Left ventricle myocardium inferior (tissue), 1 donor: Measurements from ENCODE around the gene SPSB4. TPM values are rescaled to one million over a fixed set of nuclear protein-coding genes. Genes with fewer than 3 reads are reported as not detected.

Experiments
- DNase-seq: peaks from one replicate; pipeline ENCODE4 v3.0.0-alpha.2; 2020
- H3K27ac ChIP-seq: fragments of 200-600 bp; replicated peaks from 2 replicates; pipeline ENCODE4 v1.8.0; 2021
- H3K27me3 ChIP-seq: fragments of 200-600 bp; 2 replicates; pipeline ENCODE4 v1.8.0; 2021; ENCODE audit warnings: low read depth
- H3K36me3 ChIP-seq: fragments of 200-600 bp; 2 replicates; pipeline ENCODE4 v1.8.0; 2021
- H3K4me1 ChIP-seq: fragments of 200-600 bp; 2 replicates; pipeline ENCODE4 v1.8.0; 2021
- H3K4me3 ChIP-seq: fragments of 200-600 bp; 2 replicates; pipeline ENCODE4 v1.8.0; 2021; ENCODE audit warnings: mild to moderate bottlenecking, moderate library complexity
- H3K9me3 ChIP-seq: fragments of 200-600 bp; replicated peaks from 2 replicates; pipeline ENCODE4 v1.8.0; 2021
- CTCF ChIP-seq: fragments of 200-600 bp; IDR thresholded peaks from 2 replicates; pipeline ENCODE4 v1.8.0; 2021; ENCODE audit warnings: antibody characterized with exemption, mild to moderate bottlenecking, borderline replicate concordance
- intact Hi-C: fragments of 100-400 bp; cut with micrococcal nuclease; formaldehyde crosslinking; loops from one replicate; pipeline ENCODE4 v1.11.0; 2022
- total RNA-seq: library from RNA; stranded (reverse); fragmentation: NEBNext Ultra II Directional; extraction: Animal tissue kit (Norgen Biotek cat#: 25700); gene quantifications from one replicate; pipeline ENCODE4 v1.2.1, GENCODE V29; 2021
- donor health status: DM: no; HTN: yes; CAD: no; lungs with severe emphysema.

The SPSB4 gene
- total RNA-seq, 1 donor from 2014 or later = 11.2 TPM

DNA sequence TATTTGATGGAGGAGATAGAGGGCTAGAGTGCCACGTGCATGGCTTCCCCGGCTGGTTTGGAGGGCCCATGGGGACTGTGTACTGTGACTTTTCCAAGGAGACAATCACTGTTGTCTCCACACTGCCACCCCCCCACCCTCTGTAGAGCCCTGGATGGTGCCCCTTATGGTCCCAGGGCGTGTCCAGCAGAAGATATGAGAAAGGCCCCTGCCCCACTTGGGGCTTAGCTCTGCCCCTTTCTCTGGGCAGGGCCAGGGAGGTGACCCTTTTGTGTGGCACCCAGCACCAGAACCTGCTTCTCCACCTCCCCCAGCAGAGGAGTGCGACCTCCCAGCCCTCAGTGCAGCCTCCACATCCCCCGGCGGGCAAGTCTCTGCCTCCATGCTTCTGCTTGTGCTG lies 32.1 kb downstream of the SPSB4 start:
- no peak overlapping the region for H3K27ac ChIP-seq
- no peaks in the 10 kb centered on the region for H3K9me3 ChIP-seq
- no peak overlapping the region for H3K4me3 ChIP-seq
- H3K4me1 ChIP-seq = peaks cover 51% of the 10 kb centered on the region
- no peak for DNase-seq
- no peaks in the 10 kb centered on the region for H3K36me3 ChIP-seq
- no peaks in the 10 kb centered on the region for H3K27me3 ChIP-seq
- TF ChIP-seq CTCF = no peak
- intact Hi-C loops = no loop called here

DNA sequence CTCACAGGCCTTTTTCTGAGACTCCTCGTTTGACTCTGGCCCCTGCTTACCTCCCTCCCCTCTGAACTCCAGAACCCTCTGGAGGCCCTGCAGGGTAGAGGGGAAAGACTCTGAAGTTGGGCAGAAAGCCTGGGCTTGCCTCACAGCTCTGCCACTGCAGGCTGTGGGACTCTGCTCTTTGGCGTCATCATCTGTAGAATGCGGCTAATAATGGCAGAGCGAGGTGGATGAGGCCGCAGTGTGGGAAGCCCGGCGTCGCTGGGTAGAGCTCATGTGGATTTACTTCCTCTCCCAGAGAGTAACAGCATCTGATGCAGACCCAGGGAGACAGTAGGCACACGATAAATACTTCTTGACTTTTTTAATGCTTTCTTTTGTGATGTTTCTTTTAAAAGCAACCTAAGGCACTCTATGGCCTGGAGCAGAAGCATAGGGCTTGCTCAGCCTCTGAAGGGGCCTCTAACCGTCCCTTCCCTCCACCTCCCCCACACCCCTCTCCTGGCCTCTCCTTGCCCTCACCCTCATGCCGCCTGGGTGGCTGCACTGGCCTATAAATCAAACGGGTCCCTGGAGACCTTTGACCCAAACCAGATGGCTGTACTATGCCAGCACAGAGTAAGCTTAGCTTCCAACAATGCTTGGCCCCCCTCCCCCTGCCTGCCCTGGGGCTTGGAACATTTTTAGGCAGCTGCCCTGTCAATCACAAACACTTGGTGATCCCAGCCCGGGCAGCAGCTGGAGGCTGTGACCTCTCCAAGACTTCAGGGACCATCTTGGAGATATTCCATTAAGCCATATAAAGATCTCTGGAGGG lies 32.9 kb downstream of the SPSB4 start:
- intact Hi-C loops = no loop called here
- peaks cover 46% of the 10 kb centered on the region for H3K4me1 ChIP-seq
- peak; percentile 51 for DNase-seq
- H3K27ac ChIP-seq = peak overlapping the region; percentile 54
- no peaks in the 10 kb centered on the region for H3K9me3 ChIP-seq
- no peak overlapping the region for H3K4me3 ChIP-seq
- TF ChIP-seq CTCF = no peak
- no peaks in the 10 kb centered on the region for H3K36me3 ChIP-seq
- H3K27me3 ChIP-seq = no peaks in the 10 kb centered on the region

DNA sequence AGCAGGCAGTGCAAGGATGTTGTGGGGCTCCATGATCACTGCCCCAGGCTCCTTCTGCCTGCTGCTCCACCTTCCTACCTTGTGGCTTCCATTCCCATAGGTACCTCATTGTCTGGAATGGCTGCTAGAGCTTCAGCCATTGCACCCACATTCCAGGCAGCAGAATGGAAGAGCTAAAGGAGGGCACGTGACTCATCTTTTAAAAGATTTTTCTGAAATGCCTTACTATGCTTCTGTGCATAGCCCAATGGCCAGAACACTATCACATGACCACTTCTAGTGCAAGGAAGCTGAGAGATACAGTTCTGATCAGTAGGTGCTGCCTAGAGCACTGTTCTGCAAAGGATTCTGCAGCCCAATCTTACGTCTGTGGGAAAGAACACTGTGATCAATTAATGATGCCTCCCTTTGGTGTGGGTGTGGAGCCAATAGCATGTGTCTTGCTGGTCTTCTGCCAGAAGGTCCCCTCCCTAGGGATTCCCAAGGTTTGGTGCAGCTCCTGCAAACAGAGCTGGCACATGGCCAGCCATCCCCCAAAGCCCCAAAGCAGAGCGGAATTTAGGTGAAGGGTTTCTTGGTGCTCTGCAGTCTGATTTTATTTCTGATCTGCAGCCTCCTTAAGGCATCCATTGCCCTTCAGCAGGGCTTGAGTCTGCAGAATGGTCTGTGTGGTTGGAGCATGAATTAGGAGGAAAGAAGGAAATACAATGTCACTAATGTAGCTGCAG lies 34.4 kb downstream of the SPSB4 start:
- Histone ChIP-seq H3K27me3 (no peaks in the 10 kb centered on the region), H3K4me1 (peaks cover 46% of the 10 kb centered on the region), H3K9me3 (no peaks in the 10 kb centered on the region), H3K27ac (no peak overlapping the region), H3K4me3 (no peak overlapping the region), H3K36me3 (no peaks in the 10 kb centered on the region)
- peak; percentile 7 for DNase-seq
- intact Hi-C loops = no loop called here
- TF ChIP-seq CTCF = no peak

GRCh38 chr3:141086188-141086587 lies 35.0 kb downstream of the SPSB4 start:
- intact Hi-C loops = no loop called here
- H3K4me3 ChIP-seq = no peak overlapping the region
- H3K27me3 ChIP-seq = no peaks in the 10 kb centered on the region
- H3K36me3 ChIP-seq = no peaks in the 10 kb centered on the region
- DNase-seq = no peak
- TF ChIP-seq CTCF = no peak
- H3K4me1 ChIP-seq = peaks cover 47% of the 10 kb centered on the region
- H3K9me3 ChIP-seq = no peaks in the 10 kb centered on the region
- H3K27ac ChIP-seq = no peak overlapping the region

GRCh38 chr3:141087076-141087777 lies 36.1 kb downstream of the SPSB4 start:
- H3K27ac ChIP-seq = no peak overlapping the region
- TF ChIP-seq CTCF = no peak
- H3K4me1 ChIP-seq = peaks cover 58% of the 10 kb centered on the region
- no peak overlapping the region for H3K4me3 ChIP-seq
- H3K27me3 ChIP-seq = no peaks in the 10 kb centered on the region
- no peaks in the 10 kb centered on the region for H3K36me3 ChIP-seq
- H3K9me3 ChIP-seq = no peaks in the 10 kb centered on the region
- DNase-seq = no peak
- intact Hi-C loops = no loop called here
